ENCODE measurements around the gene OR1J2.

DNA sequence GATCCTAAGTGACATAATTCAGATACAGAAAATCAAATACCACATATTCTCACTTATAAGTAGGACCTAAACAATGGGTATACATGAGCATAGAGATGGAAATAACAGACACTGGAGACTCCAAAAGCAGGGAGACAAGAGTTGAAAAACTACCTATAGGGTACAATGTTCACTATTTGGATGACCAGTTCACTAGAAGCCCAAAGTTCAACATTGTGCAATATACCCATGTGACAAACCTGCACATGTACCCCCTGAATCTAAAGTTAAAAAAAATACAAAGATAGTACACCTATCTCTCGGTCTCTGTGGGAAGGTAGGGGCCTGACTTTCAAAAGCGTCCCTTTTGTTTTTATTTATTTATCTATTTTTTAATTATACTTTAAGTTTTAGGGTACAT is 28.2 kb downstream of the OR1J2 start:
- TF ChIP-seq, protein P1, sequence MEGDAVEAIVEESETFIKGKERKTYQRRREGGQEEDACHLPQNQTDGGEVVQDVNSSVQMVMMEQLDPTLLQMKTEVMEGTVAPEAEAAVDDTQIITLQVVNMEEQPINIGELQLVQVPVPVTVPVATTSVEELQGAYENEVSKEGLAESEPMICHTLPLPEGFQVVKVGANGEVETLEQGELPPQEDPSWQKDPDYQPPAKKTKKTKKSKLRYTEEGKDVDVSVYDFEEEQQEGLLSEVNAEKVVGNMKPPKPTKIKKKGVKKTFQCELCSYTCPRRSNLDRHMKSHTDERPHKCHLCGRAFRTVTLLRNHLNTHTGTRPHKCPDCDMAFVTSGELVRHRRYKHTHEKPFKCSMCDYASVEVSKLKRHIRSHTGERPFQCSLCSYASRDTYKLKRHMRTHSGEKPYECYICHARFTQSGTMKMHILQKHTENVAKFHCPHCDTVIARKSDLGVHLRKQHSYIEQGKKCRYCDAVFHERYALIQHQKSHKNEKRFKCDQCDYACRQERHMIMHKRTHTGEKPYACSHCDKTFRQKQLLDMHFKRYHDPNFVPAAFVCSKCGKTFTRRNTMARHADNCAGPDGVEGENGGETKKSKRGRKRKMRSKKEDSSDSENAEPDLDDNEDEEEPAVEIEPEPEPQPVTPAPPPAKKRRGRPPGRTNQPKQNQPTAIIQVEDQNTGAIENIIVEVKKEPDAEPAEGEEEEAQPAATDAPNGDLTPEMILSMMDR (IDR thresholded peaks at IDR 0.05): no peak
- no peak for TF ChIP-seq POLR2A (IDR thresholded peaks at IDR 0.05)
